ENCODE measurements around the gene IDI1.

GRCh38 chr10:1020460-1020859, 28.5 kb downstream of the IDI1 start:
- TF ChIP-seq CEBPB (IDR thresholded peaks at IDR 0.05) (no peak), REST (IDR thresholded peaks at IDR 0.05; ENCODE audit: low read depth) (no peak), RAD21 (IDR thresholded peaks at IDR 0.05; ENCODE audit: low read depth) (no peak), EP300 (IDR thresholded peaks at IDR 0.05; ENCODE audit: borderline replicate concordance) (no peak), TEAD4 (IDR thresholded peaks at IDR 0.05) (no peak), MAX (IDR thresholded peaks at IDR 0.05) (no peak), CREB1 (IDR thresholded peaks at IDR 0.05; ENCODE audit: low read depth) (no peak), TAF1 (IDR thresholded peaks at IDR 0.05; ENCODE audit: low read depth) (no peak)
